Measurements from ENCODE around the gene INAFM2.

GRCh38 chr15:40281057-40281800 lies 42.3 kb upstream of the INAFM2 start:
- no peak for TF ChIP-seq CTCF (IDR thresholded peaks at IDR 0.05; ENCODE audit: low read length)
- no peak for TF ChIP-seq EZH2phosphoT487 (IDR thresholded peaks at IDR 0.05; ENCODE audit: low read length)
- TF ChIP-seq EZH2 (optimal IDR thresholded peaks at IDR 0.05; ENCODE audit: low read depth, low read length), result no peak
